H1 (cell line): Measurements from ENCODE around the gene GPSM1. TPM values are rescaled to one million over a fixed set of nuclear protein-coding genes. Genes with fewer than 3 reads are reported as not detected.

Experiments
- CTCF ChIA-PET: fragments of 300-600 bp; sonication (Branson Sonifier 250); formaldehyde crosslinking; loops from one replicate; lab custom pipeline; 2021; ENCODE audit not compliant: partially characterized antibody; lab: Charles Lee
- POLR2A ChIA-PET: fragments of 300-600 bp; sonication (Branson Sonifier 250); formaldehyde crosslinking; loops from one replicate; lab custom pipeline; 2021; ENCODE audit warnings: inconsistent platforms; ENCODE audit not compliant: partially characterized antibody; lab: Charles Lee
- DNase-seq, 2 experiments: peaks; one replicate each; pipeline versions ENCODE4 v3.0.0 to v3.0.0-alpha.2; 2010 to 2022; ENCODE audit warnings: low spot score in 2 of 2, low read depth in 1 of 2, mixed read lengths in 1 of 2
- FAIRE-seq: peaks from 2 replicates; lab custom pipeline; 2011; peaks lifted over from hg19 to GRCh38; lab: Jason Lieb, UNC
- H2AFZ ChIP-seq: 2 replicates; pipeline ENCODE4 v1.8.1; 2012; ENCODE audit warnings: low read length, inconsistent platforms
- H2AK5ac ChIP-seq: 2 replicates; pipeline ENCODE4 v1.6.1; 2013; ENCODE audit warnings: low read depth, low read length
- H2BK120ac ChIP-seq: replicated peaks from 2 replicates; pipeline ENCODE3; 2013; ENCODE audit warnings: low read depth, low read length, inconsistent platforms
- H2BK12ac ChIP-seq: 2 replicates; pipeline ENCODE4 v1.6.1; 2013; ENCODE audit warnings: low read depth, low read length
- H2BK15ac ChIP-seq: 2 replicates; pipeline ENCODE4 v1.6.1; 2013; ENCODE audit warnings: low read length
- H2BK20ac ChIP-seq: 2 replicates; pipeline ENCODE4 v1.6.1; 2013; ENCODE audit warnings: low read length
- H2BK5ac ChIP-seq: 2 replicates; pipeline ENCODE4 v1.6.1; 2013; ENCODE audit warnings: low read depth, low read length
- H3K14ac ChIP-seq: 2 replicates; pipeline ENCODE4 v1.6.1; 2013; ENCODE audit warnings: inconsistent platforms; ENCODE audit not compliant: insufficient read length
- H3K18ac ChIP-seq: 2 replicates; pipeline ENCODE4 v1.6.1; 2013; ENCODE audit warnings: low read length; ENCODE audit errors: extremely low read depth
- H3K23ac ChIP-seq: 2 replicates; pipeline ENCODE4 v1.6.1; 2013; ENCODE audit warnings: inconsistent platforms; ENCODE audit not compliant: insufficient read length
- H3K23me2 ChIP-seq: 2 replicates; pipeline ENCODE4 v1.6.1; 2013; ENCODE audit warnings: low read depth, low read length
- H3K27ac ChIP-seq: 2 replicates; pipeline ENCODE4 v1.6.1; 2011; ENCODE audit warnings: low read depth, low read length, inconsistent platforms
- H3K27me3 ChIP-seq, 4 experiments: replicated peaks in 1 of 4; 1 replicate in 1 of 4; 2 replicates in 3 of 4; pipeline versions ENCODE4 v1.6.1 to v1.8.1; 2011 to 2013; ENCODE audit warnings: low read length in 3 of 4, mild to moderate bottlenecking in 3 of 4, inconsistent platforms in 2 of 4, mixed read lengths in 2 of 4, moderate library complexity in 1 of 4; ENCODE audit not compliant: control insufficient read depth in 3 of 4, insufficient read depth in 3 of 4; ENCODE audit errors: extremely low read depth in 1 of 4
- H3K36me3 ChIP-seq, 4 experiments: 2 replicates each; pipeline versions ENCODE4 v1.6.1 to v1.8.1; 2011 to 2013; ENCODE audit warnings: mild to moderate bottlenecking in 4 of 4, low read length in 3 of 4, moderate library complexity in 2 of 4, control low read depth in 1 of 4, inconsistent platforms in 1 of 4; ENCODE audit not compliant: insufficient read depth in 4 of 4, control insufficient read depth in 2 of 4
- H3K4ac ChIP-seq: replicated peaks from 2 replicates; pipeline ENCODE3; 2013; ENCODE audit warnings: low read length, low read depth, mixed read lengths, inconsistent platforms; ENCODE audit not compliant: insufficient read length
- H3K4me1 ChIP-seq, 4 experiments: replicated peaks in 1 of 4; 1 replicate in 1 of 4; 2 replicates in 3 of 4; pipeline versions ENCODE4 v1.6.1 to v1.8.1; 2011 to 2013; ENCODE audit warnings: low read length in 3 of 4, inconsistent platforms in 2 of 4, mixed read lengths in 1 of 4; ENCODE audit not compliant: insufficient read depth in 4 of 4, control insufficient read depth in 3 of 4
- H3K4me2 ChIP-seq, 2 experiments: 2 replicates each; pipeline versions ENCODE4 v1.6.1 to v1.8.1; 2011 to 2013; ENCODE audit warnings: low read depth in 2 of 2, low read length in 2 of 2, control low read depth in 1 of 2, inconsistent platforms in 1 of 2, mild to moderate bottlenecking in 1 of 2; ENCODE audit not compliant: insufficient read depth in 1 of 2
- H3K4me3 ChIP-seq, 4 experiments: fragments of 200-600, 300-600 bp in 1 of 4; sonication (generic), shearing (Covaris generic), sonication (Bioruptor Twin) in 1 of 4; 2 replicates each; pipeline versions ENCODE4 v1.5.1 to v1.8.1; 2011 to 2016; ENCODE audit warnings: low read length in 4 of 4, low read depth in 3 of 4, control low read depth in 2 of 4, inconsistent platforms in 2 of 4, mild to moderate bottlenecking in 2 of 4, mixed read lengths in 1 of 4, moderate library complexity in 1 of 4; ENCODE audit not compliant: insufficient read depth in 2 of 4; ENCODE audit errors: extremely low read depth in 1 of 4
- H3K56ac ChIP-seq: replicated peaks from 2 replicates; pipeline ENCODE3; 2013; ENCODE audit warnings: low read depth, mild to moderate bottlenecking, mixed read lengths, low read length, inconsistent platforms; ENCODE audit not compliant: insufficient read length
- H3K79me1 ChIP-seq: 2 replicates; pipeline ENCODE4 v1.6.1; 2013; ENCODE audit warnings: low read depth, low read length, control low read depth
- H3K79me2 ChIP-seq, 2 experiments: 2 replicates each; pipeline versions ENCODE4 v1.6.1 to v1.8.1; 2012 to 2013; ENCODE audit warnings: low read length in 2 of 2, mild to moderate bottlenecking in 2 of 2, inconsistent platforms in 1 of 2; ENCODE audit not compliant: insufficient read depth in 2 of 2, control insufficient read depth in 1 of 2
- H3K9ac ChIP-seq, 4 experiments: replicated peaks in 1 of 4; 1 replicate in 1 of 4; 2 replicates in 3 of 4; pipeline versions ENCODE4 v1.6.1 to v1.8.1; 2011 to 2013; ENCODE audit warnings: low read depth in 3 of 4, low read length in 3 of 4, control low read depth in 2 of 4, mild to moderate bottlenecking in 2 of 4, moderate library complexity in 2 of 4, inconsistent platforms in 1 of 4; ENCODE audit errors: extremely low read depth in 1 of 4
- H3K9me3 ChIP-seq, 2 experiments: 2 replicates each; pipeline versions ENCODE4 v1.6.1 to v1.8.1; 2012 to 2013; ENCODE audit warnings: mild to moderate bottlenecking in 2 of 2, moderate library complexity in 2 of 2, control low read depth in 1 of 2, inconsistent platforms in 1 of 2, low read depth in 1 of 2, low read length in 1 of 2, mixed read lengths in 1 of 2; ENCODE audit not compliant: insufficient read depth in 2 of 2
- H4K20me1 ChIP-seq, 2 experiments: replicated peaks in 1 of 2; 2 replicates each; pipeline versions ENCODE3 to v1.8.1; 2011 to 2013; ENCODE audit warnings: inconsistent platforms in 2 of 2, low read length in 2 of 2, mild to moderate bottlenecking in 1 of 2; ENCODE audit not compliant: insufficient read depth in 2 of 2, control insufficient read depth in 1 of 2
- H4K5ac ChIP-seq: 2 replicates; pipeline ENCODE4 v1.6.1; 2013; ENCODE audit warnings: low read length, low read depth, mixed read lengths, inconsistent platforms; ENCODE audit not compliant: insufficient read length
- H4K8ac ChIP-seq: 2 replicates; pipeline ENCODE4 v1.8.0; 2013; ENCODE audit warnings: mild to moderate bottlenecking, moderate library complexity, low read length, inconsistent platforms; ENCODE audit not compliant: insufficient read depth; ENCODE audit errors: extremely low read depth
- H4K91ac ChIP-seq: replicated peaks from 2 replicates; pipeline ENCODE3; 2013; ENCODE audit warnings: low read length, mixed read lengths, inconsistent platforms; ENCODE audit not compliant: insufficient read length
- KDM4A ChIP-seq: IDR thresholded peaks from one replicate; pipeline ENCODE4 v1.7.1; 2012; ENCODE audit warnings: low read depth, mild to moderate bottlenecking, moderate library complexity, low read length, inconsistent platforms; ENCODE audit not compliant: severe bottlenecking
- WGBS, 2 experiments: shearing (Covaris generic) in 1 of 2; methylation state at CpG; one replicate each; pipeline versions ENCODE4 v1.1.6 to v1.1.7; 2013 to 2015; ENCODE audit warnings: low lambda C conversion rate in 2 of 2, mixed read lengths in 2 of 2, inconsistent platforms in 1 of 2, low coverage in 1 of 2, missing lambda C conversion rate in 1 of 2; ENCODE audit not compliant: insufficient replicate concordance in 2 of 2, insufficient coverage in 1 of 2, insufficient read length in 1 of 2; ENCODE audit errors: extremely low coverage in 1 of 2, missing lambda C conversion rate in 1 of 2; 5-methylcytosine and 5-hydroxymethylcytosine counted together
- polyA plus RNA-seq, 7 experiments: library from polyadenylated mRNA; depleted of rRNA in 3 of 7; stranded (reverse) in 5 of 7; unstranded in 2 of 7; fragments of >200 nt in 5 of 7; fragments of 200-250 nt in 2 of 7; gene quantifications; 1 replicate in 5 of 7; 2 replicates in 1 of 7; 4 replicates in 1 of 7; pipeline versions ENCODE4 v1.2.1 to v1.2.3, GENCODE V29; 2011 to 2013; ENCODE audit warnings: missing spikeins in 2 of 7, mixed read lengths in 2 of 7
- total RNA-seq: library from RNA; stranded (reverse); fragmentation: NEBNext Ultra II Directional; extraction: Animal tissue kit (Norgen Biotek cat#: 25700); gene quantifications from 2 replicates; pipeline ENCODE4 v1.2.1, GENCODE V29; 2021
- TF ChIP-seq, protein P1 (sequence below), 3 experiments: IDR thresholded peaks; 1 replicate in 2 of 3; 2 replicates in 1 of 3; pipeline versions ENCODE4 v1.5.1 to v1.6.1; 2011; ENCODE audit warnings: low read length in 3 of 3, mild to moderate bottlenecking in 3 of 3, inconsistent platforms in 2 of 3, low read depth in 1 of 3, moderate library complexity in 1 of 3; ENCODE audit not compliant: insufficient read depth in 1 of 3; ENCODE audit errors: control extremely low read depth in 1 of 3

Gene GPSM1
- total and polyA plus RNA-seq, 2 of the 8 experiments (the other 6 are each of a cell fraction or from before 2014, with no cell fraction given) = 12.8 to 18.0 TPM

DNA sequence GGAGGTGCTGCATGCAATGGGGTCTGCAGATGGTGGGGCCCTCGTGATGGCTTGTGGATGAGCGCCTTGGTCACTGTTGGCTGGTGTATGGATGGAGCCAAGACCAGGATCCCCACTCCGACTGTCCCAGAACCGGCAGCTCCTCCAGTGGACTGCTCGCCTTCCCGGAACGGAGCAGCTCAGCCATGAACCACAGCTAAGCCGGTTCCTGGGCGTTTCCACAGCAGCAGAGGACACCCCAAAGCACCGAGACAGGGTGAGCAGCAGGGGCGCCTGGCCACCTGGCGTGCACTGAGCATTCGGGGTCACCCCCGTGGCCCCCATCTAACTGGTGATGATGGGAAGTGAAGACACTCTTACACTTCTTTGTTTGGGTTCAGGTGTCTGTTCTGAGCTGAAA is 49.6 kb upstream of the GPSM1 start:
- Histone ChIP-seq H3K23ac (no peak overlapping the region), H4K91ac (no peak overlapping the region), H3K79me1 (no peaks in the 10 kb centered on the region), H3K4me3 (no peak overlapping the region), H2BK12ac (no peak overlapping the region), H3K56ac (no peak overlapping the region), H2AFZ (no peak overlapping the region), H3K4ac (no peak overlapping the region), H3K14ac (no peak overlapping the region), H2BK120ac (no peak overlapping the region), H3K27me3 (no peaks in the 10 kb centered on the region), H3K9me3 (no peaks in the 10 kb centered on the region), H3K36me3 (no peaks in the 10 kb centered on the region), H3K79me2 (no peaks in the 10 kb centered on the region), H3K23me2 (no peaks in the 10 kb centered on the region), H3K4me1 (no peaks in the 10 kb centered on the region; a peak in 2 of 7 replicates), H2BK20ac (no peak overlapping the region), H2AK5ac (no peak overlapping the region), H3K27ac (no peak overlapping the region), H2BK15ac (no peak overlapping the region), H3K18ac (no peak overlapping the region), H4K8ac (no peak overlapping the region), H4K5ac (no peak overlapping the region), H3K4me2 (no peak overlapping the region), H2BK5ac (no peak overlapping the region), H3K9ac (no peak overlapping the region), H4K20me1 (no peaks in the 10 kb centered on the region)
- ChIA-PET CTCF (interaction anchor here (0.8 to 3.0 kb wide), 17 partner anchors 10 to 263 kb away, joined by 3 to 21 read pairs (median 5); partner anchors contain the start of gene CCDC187), POLR2A (interaction anchor here (0.7 kb wide), 1 partner anchor 261 kb away, joined by 3 read pairs; no protein-coding TSS in a partner anchor)
- DNase-seq (no peak), FAIRE-seq (no peak)
- 88% methylated on average over 12 of the region's 14 CpGs; no CpG with 5 or more reads in 1 of the 2 experiments for WGBS, 2 experiments
- TF ChIP-seq KDM4A = no peak
- TF ChIP-seq, protein P1, sequence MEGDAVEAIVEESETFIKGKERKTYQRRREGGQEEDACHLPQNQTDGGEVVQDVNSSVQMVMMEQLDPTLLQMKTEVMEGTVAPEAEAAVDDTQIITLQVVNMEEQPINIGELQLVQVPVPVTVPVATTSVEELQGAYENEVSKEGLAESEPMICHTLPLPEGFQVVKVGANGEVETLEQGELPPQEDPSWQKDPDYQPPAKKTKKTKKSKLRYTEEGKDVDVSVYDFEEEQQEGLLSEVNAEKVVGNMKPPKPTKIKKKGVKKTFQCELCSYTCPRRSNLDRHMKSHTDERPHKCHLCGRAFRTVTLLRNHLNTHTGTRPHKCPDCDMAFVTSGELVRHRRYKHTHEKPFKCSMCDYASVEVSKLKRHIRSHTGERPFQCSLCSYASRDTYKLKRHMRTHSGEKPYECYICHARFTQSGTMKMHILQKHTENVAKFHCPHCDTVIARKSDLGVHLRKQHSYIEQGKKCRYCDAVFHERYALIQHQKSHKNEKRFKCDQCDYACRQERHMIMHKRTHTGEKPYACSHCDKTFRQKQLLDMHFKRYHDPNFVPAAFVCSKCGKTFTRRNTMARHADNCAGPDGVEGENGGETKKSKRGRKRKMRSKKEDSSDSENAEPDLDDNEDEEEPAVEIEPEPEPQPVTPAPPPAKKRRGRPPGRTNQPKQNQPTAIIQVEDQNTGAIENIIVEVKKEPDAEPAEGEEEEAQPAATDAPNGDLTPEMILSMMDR (IDR thresholded peaks at IDR 0.05; ENCODE audit: control extremely low read depth in 1 of 3, insufficient read depth in 1 of 3, low read depth in 1 of 3, low read length in 3 of 3) = peak in 1 of 3 experiments; percentile 39; a peak in 1 of 4 replicates
